Breast epithelium (tissue), 4 donors: ENCODE measurements around the gene PTPRCAP. TPM values are rescaled to one million over a fixed set of nuclear protein-coding genes. Genes with fewer than 3 reads are reported as not detected.

Source experiments
- DNase-seq, 2 donors: peaks; one replicate each; pipeline ENCODE4 v3.0.0-alpha.2; 2019; ENCODE audit warnings: low spot score in 2 of 2
- H3K27ac ChIP-seq, 2 donors: fragments of 200-600 bp; sonication (generic) in 1 of 2; one replicate each; pipeline ENCODE4 v1.5.1; 2016 to 2019; ENCODE audit warnings: mild to moderate bottlenecking in 1 of 2
- H3K27me3 ChIP-seq, 2 donors: fragments of 200-600 bp; sonication (generic) in 1 of 2; one replicate each; pipeline versions ENCODE4 v1.5.1 to v1.6.0; 2017 to 2019; ENCODE audit warnings: control low read depth in 1 of 2, mild to moderate bottlenecking in 1 of 2
- H3K36me3 ChIP-seq: fragments of 200-600 bp; one replicate; pipeline ENCODE4 v1.5.1; 2019
- H3K4me1 ChIP-seq, 2 donors: fragments of 200-600 bp; sonication (generic); one replicate each; pipeline ENCODE4 v1.5.1; 2016 to 2019; ENCODE audit warnings: control low read depth in 1 of 2
- H3K4me3 ChIP-seq, 3 donors: fragments of 200-600 bp; sonication (generic); 1 replicate in 2 of 3; 2 replicates in 1 of 3; pipeline ENCODE4 v1.5.1; 2016 to 2019; ENCODE audit warnings: mild to moderate bottlenecking in 3 of 3, moderate library complexity in 2 of 3
- H3K9me3 ChIP-seq, 2 donors: fragments of 200-600 bp; sonication (generic) in 1 of 2; one replicate each; pipeline ENCODE4 v1.5.1; 2016 to 2019; ENCODE audit warnings: control low read depth in 1 of 2
- POLR2A ChIP-seq: fragments of 450-650 bp; IDR thresholded peaks from one replicate; pipeline ENCODE4 v1.6.1; 2016; ENCODE audit warnings: antibody characterized with exemption, mild to moderate bottlenecking, moderate library complexity
- POLR2AphosphoS5 ChIP-seq, 3 donors: sonication (generic); formaldehyde crosslinking; IDR thresholded peaks; one replicate each; pipeline ENCODE4 v1.6.1; 2017; ENCODE audit warnings: antibody characterized with exemption in 3 of 3
- intact Hi-C: fragments of 100-400 bp; cut with DNase I; formaldehyde crosslinking; loops from one replicate; pipeline ENCODE4 v1.15.1; 2023; ENCODE audit warnings: low total_unique reads
- total RNA-seq, 3 donors: library from RNA; depleted of rRNA; stranded (reverse); fragments of >200 nt; gene quantifications; one replicate each; pipeline ENCODE4 v1.1.0, GENCODE V29; 2016
- TF ChIP-seq, protein P1 (sequence below), 3 donors: fragments of 450-650 bp; IDR thresholded peaks; one replicate each; pipeline ENCODE4 v1.5.1; 2016 to 2017; ENCODE audit warnings: antibody characterized with exemption in 3 of 3, mild to moderate bottlenecking in 3 of 3, moderate library complexity in 3 of 3

The PTPRCAP gene
- total RNA-seq, 3 donors from 2014 or later: 2.1 to 9.2 (median 8.0) TPM

DNA sequence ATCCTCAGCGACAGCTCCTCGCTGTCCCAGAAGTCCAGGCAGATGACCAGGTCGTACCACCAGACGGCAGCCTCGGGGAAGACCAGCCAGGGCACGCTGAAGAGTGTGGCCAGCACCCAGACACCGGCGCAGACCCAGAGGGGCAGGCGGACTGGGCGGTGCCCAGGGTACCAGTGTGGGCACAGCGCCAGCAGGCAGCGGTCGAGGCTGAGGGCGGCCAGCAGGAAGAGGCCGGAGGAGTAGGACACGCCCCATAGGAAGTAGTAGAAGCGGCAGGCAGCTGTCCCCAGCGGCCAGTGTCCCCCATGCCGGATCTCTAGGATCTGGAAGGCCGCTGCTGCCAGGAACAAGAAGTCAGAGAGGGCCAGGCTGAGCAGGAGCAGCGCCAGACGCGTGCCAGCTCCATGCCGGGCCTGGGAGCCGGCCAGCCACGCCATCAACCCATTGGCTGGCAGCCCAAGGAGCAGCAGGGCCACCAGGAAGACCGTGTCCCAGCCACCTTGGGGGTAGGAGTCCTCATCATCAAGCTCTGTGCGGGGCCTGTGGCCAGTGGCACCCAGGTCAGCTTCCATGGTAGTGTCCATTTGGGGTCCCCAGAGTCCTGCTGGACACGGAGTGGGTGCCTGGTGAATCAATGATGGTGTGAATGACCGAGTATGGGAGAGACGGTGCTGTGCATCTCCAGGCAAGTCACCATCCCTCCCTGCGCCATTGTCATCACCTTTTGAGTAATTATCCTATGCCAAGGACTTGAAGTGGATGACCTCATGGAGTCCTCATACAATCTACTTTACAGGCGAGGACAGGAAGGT is 14.9 kb upstream of the PTPRCAP start, which contains the start of gene GPR152:
TSS of gene GPR152 (minus strand) at position 589 of the 812 bp plus-strand sequence. CDS start at position 584, 5 bp downstream.
- peak within 1 kb of the TSS; percentile 12 to 52 (median 26) for H3K4me3 ChIP-seq
- no peak for DNase-seq

DNA sequence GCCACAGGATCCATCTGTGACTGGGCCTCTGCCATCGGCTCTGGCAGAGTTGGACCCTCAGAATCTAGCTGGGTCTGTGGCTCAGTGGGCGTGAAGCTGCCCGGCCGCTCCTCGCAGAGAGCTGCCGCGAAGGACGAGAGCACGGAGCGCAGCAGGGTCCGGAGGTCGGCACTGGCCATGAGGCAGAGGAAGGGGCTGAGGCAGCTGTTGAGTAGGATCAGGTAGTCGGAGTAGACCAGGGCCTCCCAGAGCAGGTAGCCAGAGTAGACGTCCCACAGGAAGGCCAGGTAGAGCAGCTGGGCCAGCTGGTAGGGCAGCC is 14.1 kb upstream of the PTPRCAP start:
- intact Hi-C loops: no loop called here
- peak overlapping the region; percentile 62 to 76 for H3K27ac ChIP-seq
- TF ChIP-seq POLR2AphosphoS5 (IDR thresholded peaks at IDR 0.05) (no peak), POLR2A (no peak)
- TF ChIP-seq, protein P1, sequence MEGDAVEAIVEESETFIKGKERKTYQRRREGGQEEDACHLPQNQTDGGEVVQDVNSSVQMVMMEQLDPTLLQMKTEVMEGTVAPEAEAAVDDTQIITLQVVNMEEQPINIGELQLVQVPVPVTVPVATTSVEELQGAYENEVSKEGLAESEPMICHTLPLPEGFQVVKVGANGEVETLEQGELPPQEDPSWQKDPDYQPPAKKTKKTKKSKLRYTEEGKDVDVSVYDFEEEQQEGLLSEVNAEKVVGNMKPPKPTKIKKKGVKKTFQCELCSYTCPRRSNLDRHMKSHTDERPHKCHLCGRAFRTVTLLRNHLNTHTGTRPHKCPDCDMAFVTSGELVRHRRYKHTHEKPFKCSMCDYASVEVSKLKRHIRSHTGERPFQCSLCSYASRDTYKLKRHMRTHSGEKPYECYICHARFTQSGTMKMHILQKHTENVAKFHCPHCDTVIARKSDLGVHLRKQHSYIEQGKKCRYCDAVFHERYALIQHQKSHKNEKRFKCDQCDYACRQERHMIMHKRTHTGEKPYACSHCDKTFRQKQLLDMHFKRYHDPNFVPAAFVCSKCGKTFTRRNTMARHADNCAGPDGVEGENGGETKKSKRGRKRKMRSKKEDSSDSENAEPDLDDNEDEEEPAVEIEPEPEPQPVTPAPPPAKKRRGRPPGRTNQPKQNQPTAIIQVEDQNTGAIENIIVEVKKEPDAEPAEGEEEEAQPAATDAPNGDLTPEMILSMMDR (IDR thresholded peaks at IDR 0.05): no peak

More for the DNA sequence above, 14.9 kb upstream of the PTPRCAP start, which contains the start of gene GPR152:
- intact Hi-C loops: no loop called here
- TF ChIP-seq POLR2A (no peak), POLR2AphosphoS5 (IDR thresholded peaks at IDR 0.05) (no peak)
- TF ChIP-seq, protein P1 (IDR thresholded peaks at IDR 0.05): peak in 1 of 3 donors; percentile 11
- no peaks in the 10 kb centered on the region for H3K36me3 ChIP-seq
- peaks cover 0 to 2% of the 10 kb centered on the region in 2 donors for H3K27me3 ChIP-seq
- no peaks in the 10 kb centered on the region for H3K9me3 ChIP-seq
- peak within 1 kb of the TSS; percentile 62 to 76 for H3K27ac ChIP-seq
- no peaks in the 10 kb centered on the region for H3K4me1 ChIP-seq

DNA sequence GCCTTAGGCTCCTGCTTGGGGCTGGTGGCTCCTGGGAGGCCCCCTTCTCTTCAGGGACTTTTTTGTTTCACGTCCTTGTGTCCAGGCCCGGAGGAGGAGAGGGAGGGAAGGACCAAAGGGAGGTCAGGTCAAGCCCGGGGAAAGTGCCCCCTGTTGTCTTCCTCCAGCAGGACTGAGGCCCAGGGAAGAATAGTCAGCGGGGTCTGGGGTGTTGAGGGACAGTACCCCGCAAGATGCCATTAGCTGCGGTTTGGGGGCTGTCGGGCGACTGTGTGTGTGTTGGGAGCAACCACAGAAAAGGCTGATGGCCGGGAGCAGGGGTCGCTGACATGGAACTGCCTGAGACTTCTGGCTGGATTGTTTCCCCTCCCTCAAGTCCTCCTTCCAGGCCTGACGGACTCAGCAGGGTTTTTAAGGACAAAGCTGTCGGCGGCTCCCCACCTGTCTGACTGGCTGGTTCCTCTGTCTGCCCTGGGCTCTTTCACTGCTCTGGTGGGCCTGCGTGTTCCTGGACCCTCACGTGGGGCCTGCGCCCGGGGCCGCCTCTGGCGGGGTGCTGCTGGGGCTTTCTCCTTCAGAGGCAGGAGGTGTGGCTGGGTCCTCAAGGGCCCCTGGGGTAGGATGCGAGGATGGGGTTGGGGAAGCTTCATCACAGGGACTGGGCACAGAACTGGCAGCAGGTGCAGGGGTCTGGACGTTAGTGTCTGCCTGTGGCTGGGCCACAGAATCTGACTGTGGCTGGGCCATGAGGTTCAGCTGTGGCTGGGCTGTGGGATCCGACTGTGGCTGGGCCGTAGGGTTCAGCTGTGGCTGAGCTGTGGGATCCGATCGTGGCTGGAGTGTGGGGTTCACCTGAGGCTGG is 13.5 kb upstream of the PTPRCAP start:
- Histone ChIP-seq H3K4me1 (no peaks in the 10 kb centered on the region), H3K27ac (peak overlapping the region in 1 of 2 donors; percentile 76), H3K4me3 (no peak overlapping the region), H3K27me3 (peaks cover 0 to 2% of the 10 kb centered on the region in 2 donors), H3K9me3 (no peaks in the 10 kb centered on the region), H3K36me3 (no peaks in the 10 kb centered on the region)
- intact Hi-C loops: no loop called here
- DNase-seq: no peak
- no peak for TF ChIP-seq POLR2AphosphoS5 (IDR thresholded peaks at IDR 0.05)
- TF ChIP-seq POLR2A: no peak
- TF ChIP-seq, protein P1 (IDR thresholded peaks at IDR 0.05): no peak

More for the DNA sequence above, 14.1 kb upstream of the PTPRCAP start:
- Histone ChIP-seq H3K27me3 (peaks cover 0 to 2% of the 10 kb centered on the region in 2 donors), H3K4me1 (no peaks in the 10 kb centered on the region), H3K36me3 (no peaks in the 10 kb centered on the region), H3K4me3 (no peak overlapping the region), H3K9me3 (no peaks in the 10 kb centered on the region)
- DNase-seq: no peak

DNA sequence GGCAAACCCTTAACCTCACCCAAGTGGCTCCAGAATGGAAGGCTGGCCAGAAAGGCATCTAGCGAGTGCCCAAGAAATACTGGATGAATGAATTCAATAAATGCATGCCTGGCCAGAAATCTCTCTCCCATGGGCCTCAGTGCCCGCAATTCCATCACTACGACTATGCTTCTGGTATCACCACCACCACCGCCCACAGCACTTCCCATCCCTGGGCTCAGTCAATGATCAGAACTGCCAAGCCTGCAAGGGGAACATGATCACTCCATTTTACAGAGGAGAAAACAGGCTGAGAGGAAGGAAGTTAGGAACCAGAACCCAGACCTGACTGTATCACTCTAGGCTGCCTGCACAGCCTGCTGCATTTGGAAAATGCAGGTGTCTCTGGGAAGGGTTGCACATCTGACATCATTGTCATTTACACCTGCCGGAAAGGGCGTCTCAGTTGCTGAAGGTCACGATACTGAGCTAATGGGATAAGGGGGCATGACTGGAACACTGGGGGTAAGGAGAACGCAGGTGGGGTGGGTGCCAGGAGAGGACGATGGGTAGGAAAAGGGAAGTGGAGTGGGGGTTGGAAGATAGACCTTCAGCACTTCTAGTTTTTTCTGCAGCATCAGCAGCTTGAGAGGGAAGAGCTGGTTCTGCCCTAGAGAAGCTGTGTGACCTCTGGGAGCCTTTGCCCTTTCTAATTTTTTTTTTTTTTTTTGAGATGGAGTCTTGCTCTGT is 11.8 kb upstream of the PTPRCAP start:
- no peak overlapping the region for H3K4me3 ChIP-seq
- no peaks in the 10 kb centered on the region for H3K27me3 ChIP-seq
- H3K9me3 ChIP-seq: no peaks in the 10 kb centered on the region
- TF ChIP-seq POLR2AphosphoS5 (IDR thresholded peaks at IDR 0.05) (no peak), POLR2A (no peak)
- TF ChIP-seq, protein P1 (IDR thresholded peaks at IDR 0.05): no peak
- no peaks in the 10 kb centered on the region for H3K36me3 ChIP-seq
- no peak overlapping the region for H3K27ac ChIP-seq
- H3K4me1 ChIP-seq: no peaks in the 10 kb centered on the region
- intact Hi-C loops: no loop called here
- DNase-seq: no peak
